SK-N-MC (cell line): ENCODE data around the gene B4GALNT2.
"Not testable (repeated sequence)": the region's sequence is repeated elsewhere in the genome, so short reads cannot be mapped to it uniquely, and the experiment has no call there.

Source experiments
- DNase-seq: peaks from one replicate; pipeline ENCODE4 v3.0.0-alpha.2; 2011; ENCODE audit warnings: low read depth, low spot score
- H3K27ac ChIP-seq: fragments of 200-600 bp; sonication (generic); 2 replicates; pipeline ENCODE4 v1.5.1; 2016; ENCODE audit warnings: mixed run types
- H3K36me3 ChIP-seq: fragments of 200-600 bp; sonication (generic); 2 replicates; pipeline ENCODE4 v1.6.1; 2017; ENCODE audit warnings: antibody characterized with exemption, low read length, mixed read lengths; ENCODE audit not compliant: insufficient read depth
- H3K4me3 ChIP-seq: fragments of 200-600 bp; sonication (generic); 2 replicates; pipeline ENCODE4 v1.5.1; 2016
- H3K9ac ChIP-seq: fragments of 200-600 bp; sonication (generic); 2 replicates; pipeline ENCODE4 v1.8.0; 2017; ENCODE audit warnings: mixed run types, mixed read lengths; ENCODE audit not compliant: insufficient read length
- H3K9me3 ChIP-seq: fragments of 200-600 bp; sonication (generic); 2 replicates; pipeline ENCODE4 v1.6.1; 2017; ENCODE audit warnings: low read depth, mild to moderate bottlenecking, antibody characterized with exemption, low read length, moderate library complexity, mixed read lengths
- EZH2 ChIP-seq: fragments of 200-600 bp; sonication (generic); IDR thresholded peaks from one replicate; pipeline ENCODE4 v1.6.1; 2017; ENCODE audit warnings: antibody characterized with exemption
- FOXP2 ChIP-seq: optimal IDR thresholded peaks from 2 replicates; pipeline ENCODE3; 2011; ENCODE audit warnings: mild to moderate bottlenecking, moderate library complexity; ENCODE audit not compliant: insufficient read depth; ENCODE audit errors: extremely low read length, control extremely low read depth
- POLR2AphosphoS5 ChIP-seq: IDR thresholded peaks from 2 replicates; pipeline ENCODE4 v1.6.1; 2012; ENCODE audit warnings: mild to moderate bottlenecking, low read depth, low read length, borderline replicate concordance

The B4GALNT2 gene

GRCh38 chr17:49130891-49131290 is 1.7 kb upstream of the B4GALNT2 start:
- Histone ChIP-seq H3K4me3 (no peak overlapping the region), H3K9ac (no peak overlapping the region), H3K27ac (no peak overlapping the region), H3K36me3 (no peaks in the 10 kb centered on the region), H3K9me3 (no peaks in the 10 kb centered on the region)
- TF ChIP-seq POLR2AphosphoS5 (no peak), FOXP2 (no peak), EZH2 (no peak)
- DNase-seq: no peak

- H3K4me3 ChIP-seq: no peak overlapping the region
- TF ChIP-seq FOXP2 (no peak), EZH2 (no peak), POLR2AphosphoS5 (no peak)
- H3K9ac ChIP-seq: no peak overlapping the region
- DNase-seq: no peak
- H3K9me3 ChIP-seq: no peaks in the 10 kb centered on the region
- no peak overlapping the region for H3K27ac ChIP-seq
- H3K36me3 ChIP-seq: no peaks in the 10 kb centered on the region
Measured at GRCh38 chr17:49132317-49132698, 261 bp upstream of the B4GALNT2 start.

DNA sequence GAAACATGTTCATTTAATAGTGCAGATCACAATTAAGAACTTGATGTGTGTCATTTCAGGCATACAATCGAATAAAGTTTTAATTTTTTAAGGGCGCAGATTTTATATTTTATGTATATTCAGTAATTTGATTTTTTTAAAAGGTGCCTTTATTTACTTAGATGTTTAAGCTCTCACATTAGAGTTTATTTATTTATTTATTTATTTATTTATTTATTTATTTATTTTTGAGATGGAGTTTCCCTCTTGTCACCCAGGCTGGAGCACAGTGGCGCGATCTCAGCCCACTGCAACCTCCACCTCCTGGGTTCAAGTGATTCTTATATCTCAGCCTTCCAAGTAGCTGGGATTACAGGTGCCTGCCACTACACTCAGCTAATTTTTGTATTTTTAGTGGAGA is 3.8 kb downstream of the B4GALNT2 start:
- Histone ChIP-seq H3K36me3 (no peaks in the 10 kb centered on the region), H3K9me3 (no peaks in the 10 kb centered on the region), H3K4me3 (no peak overlapping the region), H3K27ac (no peak overlapping the region), H3K9ac (no peak overlapping the region)
- TF ChIP-seq EZH2 (no peak), POLR2AphosphoS5 (no peak), FOXP2 (no peak)
- DNase-seq: no peak

DNA sequence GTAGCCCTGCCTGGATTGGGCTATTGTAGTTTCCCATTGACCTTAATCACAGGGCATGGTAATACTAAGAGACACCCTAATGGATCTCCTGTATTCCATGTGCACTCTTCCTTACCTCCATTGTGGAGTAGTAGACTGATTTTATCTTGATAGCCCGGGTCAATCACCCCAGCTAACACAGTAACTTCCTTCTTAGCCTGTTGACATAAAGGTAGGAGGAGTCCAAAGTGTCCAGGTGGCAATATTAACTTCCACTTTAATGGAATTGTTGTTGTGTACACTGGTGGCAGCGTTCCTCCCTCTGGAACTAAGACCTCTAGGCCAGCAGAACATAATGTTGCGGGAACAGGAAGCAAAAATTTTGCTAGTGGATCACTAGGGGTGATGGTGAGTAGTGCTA is 13.1 kb downstream of the B4GALNT2 start:
- not testable (repeated sequence) for H3K36me3 ChIP-seq, H3K4me3 ChIP-seq, DNase-seq, H3K9me3 ChIP-seq, H3K27ac ChIP-seq, H3K9ac ChIP-seq

DNA sequence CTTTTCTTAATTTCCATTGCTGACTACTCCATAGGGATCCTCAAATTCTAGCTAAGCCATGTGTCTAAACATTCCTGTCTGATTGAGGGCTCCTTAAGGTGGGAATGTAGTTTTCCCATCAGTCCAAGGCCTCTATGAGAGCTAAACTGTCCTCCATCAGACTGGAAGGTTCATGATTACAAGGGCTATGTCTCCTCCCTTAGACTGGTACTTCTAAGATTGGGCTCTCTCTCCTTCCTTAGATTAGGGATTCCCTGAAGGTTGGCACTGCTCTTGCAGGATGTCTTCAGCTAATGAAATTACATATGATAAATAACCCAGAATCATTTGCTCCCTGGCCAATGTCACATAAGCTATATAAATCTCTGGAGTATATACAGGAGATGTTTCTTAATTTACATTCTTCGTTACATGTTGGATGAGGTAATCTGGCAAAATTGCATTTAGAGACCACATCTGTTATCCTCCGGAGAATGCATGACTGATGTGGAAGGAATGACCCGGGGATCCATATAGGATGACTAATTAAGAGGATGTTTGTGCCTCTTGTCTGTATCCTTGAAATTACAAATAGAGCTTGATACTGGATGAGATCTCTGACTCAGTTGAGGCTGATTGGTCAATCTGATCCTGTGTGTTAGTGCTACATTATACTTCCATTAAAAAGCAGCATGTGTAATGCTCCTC is 14.2 kb downstream of the B4GALNT2 start:
- TF ChIP-seq POLR2AphosphoS5: no peak
- TF ChIP-seq EZH2: no peak
- TF ChIP-seq FOXP2: no peak
- Histone ChIP-seq H3K9me3 (no peaks in the 10 kb centered on the region), H3K4me3 (no peak overlapping the region), H3K36me3 (no peaks in the 10 kb centered on the region), H3K9ac (no peak overlapping the region), H3K27ac (no peak overlapping the region)
- DNase-seq: no peak

DNA sequence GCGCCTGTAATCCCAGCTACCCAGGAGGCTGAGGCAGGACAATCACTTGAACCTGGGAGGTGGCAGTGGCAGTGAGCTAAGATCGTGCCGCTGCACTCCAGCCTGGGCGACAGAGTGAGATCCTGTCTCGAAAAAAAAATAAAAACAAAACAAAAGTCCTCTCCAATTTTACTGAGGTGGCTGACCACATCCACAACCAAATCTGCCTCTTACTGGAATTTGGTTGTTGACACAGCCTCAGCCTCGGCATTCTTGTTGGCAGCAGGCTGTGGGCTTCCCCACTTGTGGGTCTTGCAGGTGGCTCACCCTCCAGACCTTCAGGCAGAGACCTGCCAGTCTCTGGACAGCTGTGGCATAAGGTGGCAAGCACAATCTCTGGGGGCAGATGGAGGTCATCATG is 15.6 kb downstream of the B4GALNT2 start:
- H3K4me3 ChIP-seq: no peak overlapping the region
- no peaks in the 10 kb centered on the region for H3K9me3 ChIP-seq
- H3K9ac ChIP-seq: no peak overlapping the region
- no peak for DNase-seq
- H3K36me3 ChIP-seq: no peaks in the 10 kb centered on the region
- TF ChIP-seq FOXP2: no peak
- no peak for TF ChIP-seq POLR2AphosphoS5
- no peak for TF ChIP-seq EZH2
- H3K27ac ChIP-seq: no peak overlapping the region

GRCh38 chr17:49151996-49152395 is 19.4 kb downstream of the B4GALNT2 start:
- Histone ChIP-seq H3K4me3 (no peak overlapping the region), H3K36me3 (no peaks in the 10 kb centered on the region)
- no peak for DNase-seq

GRCh38 chr17:49156256-49156655 is 23.7 kb downstream of the B4GALNT2 start:
- DNase-seq: no peak
- TF ChIP-seq FOXP2 (no peak), EZH2 (no peak), POLR2AphosphoS5 (no peak)
- no peak overlapping the region for H3K9ac ChIP-seq
- no peak overlapping the region for H3K4me3 ChIP-seq
- H3K36me3 ChIP-seq: no peaks in the 10 kb centered on the region
- H3K9me3 ChIP-seq: no peaks in the 10 kb centered on the region
- H3K27ac ChIP-seq: no peak overlapping the region

More at GRCh38 chr17:49151996-49152395, 19.4 kb downstream of the B4GALNT2 start:
- no peak for TF ChIP-seq FOXP2
- no peak for TF ChIP-seq POLR2AphosphoS5
- TF ChIP-seq EZH2: no peak
- Histone ChIP-seq H3K9me3 (no peaks in the 10 kb centered on the region), H3K27ac (no peak overlapping the region), H3K9ac (no peak overlapping the region)

- Histone ChIP-seq H3K36me3 (no peaks in the 10 kb centered on the region), H3K4me3 (no peak overlapping the region), H3K27ac (no peak overlapping the region), H3K9me3 (no peaks in the 10 kb centered on the region), H3K9ac (no peak overlapping the region)
- no peak for DNase-seq
- TF ChIP-seq POLR2AphosphoS5 (no peak), EZH2 (no peak), FOXP2 (no peak)
Measured at GRCh38 chr17:49157784-49158183, 25.2 kb downstream of the B4GALNT2 start.
